ENCODE data around the gene PDS5A.
"Not testable (repeated sequence)": the region's sequence is repeated elsewhere in the genome, so short reads cannot be mapped to it uniquely, and the experiment has no call there.

Gene PDS5A

GRCh38 chr4:39905656-39906055, 72.1 kb downstream of the PDS5A start:
- DNase-seq (ENCODE audit: low spot score) = no peak

- DNase-seq (ENCODE audit: low spot score) = not testable (repeated sequence)
Measured at GRCh38 chr4:39905019-39905418, 72.7 kb downstream of the PDS5A start.

GRCh38 chr4:39900966-39901365, 76.7 kb downstream of the PDS5A start:
- DNase-seq (ENCODE audit: low spot score) = no peak

GRCh38 chr4:39899291-39899690, 78.4 kb downstream of the PDS5A start:
- no peak for DNase-seq (ENCODE audit: low spot score)

GRCh38 chr4:39898015-39898414, 79.7 kb downstream of the PDS5A start:
- DNase-seq (ENCODE audit: low spot score) = no peak

- no peak for DNase-seq (ENCODE audit: low spot score)
Measured at GRCh38 chr4:39893693-39894072, 84.0 kb downstream of the PDS5A start.

GRCh38 chr4:39892988-39893692, 84.6 kb downstream of the PDS5A start:
- no peak for DNase-seq (ENCODE audit: low spot score)

- DNase-seq (ENCODE audit: low spot score) = no peak
Measured at GRCh38 chr4:39889226-39889625, 88.5 kb downstream of the PDS5A start.

GRCh38 chr4:39888541-39888940, 89.2 kb downstream of the PDS5A start:
- DNase-seq (ENCODE audit: low spot score) = no peak

GRCh38 chr4:39883646-39884045, 94.1 kb downstream of the PDS5A start:
- DNase-seq (ENCODE audit: low spot score) = no peak

- no peak for DNase-seq (ENCODE audit: low spot score)
Measured at GRCh38 chr4:39881789-39882188, 95.9 kb downstream of the PDS5A start.

- no peak for DNase-seq (ENCODE audit: low spot score)
Measured at GRCh38 chr4:39877971-39878370, 99.7 kb downstream of the PDS5A start.

- no peak for DNase-seq (ENCODE audit: low spot score)
Measured at GRCh38 chr4:39873823-39874222, 103.9 kb downstream of the PDS5A start.

- DNase-seq (ENCODE audit: low spot score) = no peak
Measured at GRCh38 chr4:39865280-39865679, 112.4 kb downstream of the PDS5A start.

- no peak for DNase-seq (ENCODE audit: low spot score)
Measured at GRCh38 chr4:39864391-39864790, 113.3 kb downstream of the PDS5A start.

- DNase-seq (ENCODE audit: low spot score) = no peak
Measured at GRCh38 chr4:39860804-39861203, 116.9 kb downstream of the PDS5A start.

GRCh38 chr4:39855909-39856512, 121.7 kb downstream of the PDS5A start:
- DNase-seq (ENCODE audit: low spot score) = no peak

- no peak for DNase-seq (ENCODE audit: low spot score)
Measured at GRCh38 chr4:39852636-39853035, 125.1 kb downstream of the PDS5A start.

GRCh38 chr4:39850727-39851126, 127.0 kb downstream of the PDS5A start:
- DNase-seq (ENCODE audit: low spot score) = no peak

GRCh38 chr4:39846705-39847104, 131.0 kb downstream of the PDS5A start:
- no peak for DNase-seq (ENCODE audit: low spot score)

GRCh38 chr4:39846120-39846519, 131.6 kb downstream of the PDS5A start:
- no peak for DNase-seq (ENCODE audit: low spot score)

- DNase-seq (ENCODE audit: low spot score) = no peak
Measured at GRCh38 chr4:39841894-39842293, 135.8 kb downstream of the PDS5A start.

GRCh38 chr4:39840516-39840915, 137.2 kb downstream of the PDS5A start:
- DNase-seq (ENCODE audit: low spot score) = not testable (repeated sequence)

GRCh38 chr4:39840027-39840426, 137.7 kb downstream of the PDS5A start:
- no peak for DNase-seq (ENCODE audit: low spot score)
